Activated CD8-positive, alpha-beta memory T cell treated with anti-CD3 and anti-CD28 coated beads, Interleukin-2, amount 50 U/mL, for 48 hours (primary cell): ENCODE data around the gene AGAP3.

ENCODE experiments used
- DNase-seq: peaks from one replicate; pipeline ENCODE4 v3.0.0-alpha.2; 2020

The AGAP3 gene

DNA sequence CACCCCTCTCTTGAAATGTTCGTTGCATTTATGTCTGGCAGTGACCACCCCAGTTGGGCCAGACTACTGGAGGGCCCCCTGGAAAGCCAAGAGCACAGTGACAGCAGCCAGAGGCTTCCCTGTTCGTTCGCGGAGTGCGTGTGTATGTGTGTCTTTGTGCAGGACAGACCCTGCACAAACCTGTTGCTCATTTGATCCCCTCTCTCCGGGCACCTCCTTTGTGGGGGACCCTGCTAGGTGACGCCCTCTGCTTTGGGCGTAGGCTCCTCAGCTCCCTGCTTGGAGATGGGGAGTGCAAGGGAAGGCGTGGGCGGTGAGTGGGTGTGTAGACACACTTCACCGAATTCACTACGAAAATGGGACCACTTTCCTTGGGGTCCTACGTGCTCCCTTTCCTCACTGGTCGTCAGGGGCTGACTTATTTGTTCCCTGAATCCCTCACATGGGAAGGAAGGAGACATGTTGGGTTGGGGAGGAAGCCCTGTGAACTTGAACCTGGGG, 38.7 kb downstream of the AGAP3 start:
- no peak for DNase-seq

DNA sequence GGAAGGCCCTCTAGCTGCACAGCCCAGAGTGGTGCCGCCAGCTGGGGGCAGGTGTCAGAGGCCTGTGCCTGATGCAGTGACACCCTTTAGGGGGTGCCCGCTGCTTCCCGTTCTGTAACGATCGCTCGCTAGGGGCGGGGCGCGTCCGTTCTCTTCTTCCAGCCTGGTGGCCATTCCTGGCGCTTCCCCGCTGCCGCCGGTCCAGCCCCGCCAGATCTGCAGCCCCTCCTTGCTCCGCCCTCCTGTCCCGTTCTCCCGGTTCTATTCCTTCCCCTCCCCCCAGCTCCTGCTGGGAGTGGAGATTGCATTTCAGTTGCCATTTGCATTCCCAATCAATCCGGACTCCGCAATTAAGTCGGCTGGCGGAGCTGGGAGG, 39.2 kb downstream of the AGAP3 start:
- DNase-seq, result no peak

DNA sequence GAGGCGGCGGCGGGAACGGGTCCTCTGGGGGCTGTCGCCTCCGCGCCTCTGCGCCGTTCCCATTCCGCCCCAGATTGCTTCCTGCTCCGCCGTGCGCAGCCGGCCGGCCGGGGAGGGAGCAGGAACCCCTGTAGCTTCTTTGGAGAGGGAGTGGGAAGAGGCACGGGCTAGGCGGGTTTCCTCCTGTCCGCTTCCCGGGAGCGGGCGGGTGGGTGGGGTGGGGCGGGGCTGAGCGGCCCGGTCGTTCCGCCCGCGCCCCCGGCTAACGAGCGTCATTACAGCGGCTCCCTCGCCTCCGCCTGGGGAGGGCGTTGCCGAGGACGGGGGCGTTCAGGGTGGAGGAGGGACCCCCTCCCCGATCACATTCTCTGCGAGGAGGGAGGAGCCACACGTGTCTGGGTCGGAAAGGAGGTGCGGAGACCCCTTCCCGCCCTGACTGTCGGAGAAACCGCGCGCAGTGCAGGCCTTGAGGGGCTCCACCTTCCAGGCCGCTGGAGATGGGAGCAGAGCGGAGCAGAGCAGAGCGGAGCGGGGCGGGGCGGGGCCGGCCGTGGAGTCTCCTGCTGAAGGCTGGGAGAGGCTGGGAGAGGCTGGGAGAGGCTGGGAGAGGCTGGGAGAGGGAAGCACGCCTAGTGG, 39.7 kb downstream of the AGAP3 start:
- DNase-seq, result no peak

DNA sequence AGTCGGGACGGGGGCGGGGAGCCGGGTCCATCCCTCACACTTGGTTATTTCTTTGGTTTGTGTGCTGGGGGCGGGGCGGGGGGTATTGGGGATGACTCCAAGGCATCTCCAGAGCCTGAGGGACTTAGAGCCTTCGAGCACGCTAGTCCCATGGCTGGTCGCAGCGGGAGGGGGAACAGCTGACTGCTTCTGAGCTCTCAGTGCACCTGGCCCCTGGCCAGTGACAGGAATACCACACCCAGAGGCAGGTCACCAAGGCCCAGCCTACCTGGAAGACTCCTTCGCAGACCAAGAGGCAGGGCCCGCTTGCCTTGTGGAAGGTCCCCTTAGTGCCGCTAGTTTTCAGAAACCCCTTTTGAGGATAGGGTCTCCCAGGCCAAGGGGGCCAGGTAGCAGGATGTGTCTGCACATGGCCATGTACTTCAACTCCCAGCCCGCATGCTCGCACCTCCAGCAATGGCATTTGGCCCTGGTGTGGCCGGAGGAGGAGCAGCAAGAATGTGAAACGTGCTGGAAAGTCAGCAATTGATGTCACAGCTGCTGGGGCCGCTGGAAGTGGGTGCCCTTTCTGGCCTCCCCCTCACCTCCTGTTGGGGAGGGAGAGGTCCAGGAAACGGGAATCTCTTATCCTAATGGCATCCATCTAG, 40.3 kb downstream of the AGAP3 start:
- no peak for DNase-seq

DNA sequence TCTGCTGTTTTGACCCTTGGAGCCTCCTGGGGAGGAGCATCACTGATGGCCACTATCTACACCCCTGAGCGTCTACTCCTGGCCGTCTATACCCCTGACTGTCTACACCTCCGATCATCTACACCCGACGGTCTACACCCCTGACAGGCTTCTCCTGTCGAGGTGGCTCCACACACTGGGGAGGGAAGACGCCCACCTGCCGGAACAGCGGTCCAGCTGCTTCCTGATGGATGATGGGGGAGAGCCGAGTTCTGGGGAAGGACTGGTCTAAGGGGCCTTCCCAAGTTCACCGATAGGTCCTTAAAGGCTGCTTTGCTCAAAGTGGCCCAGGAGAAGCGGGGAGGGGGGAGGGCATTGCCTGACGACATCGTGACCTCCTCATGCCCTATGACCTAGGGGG, 41.9 kb downstream of the AGAP3 start:
- no peak for DNase-seq

DNA sequence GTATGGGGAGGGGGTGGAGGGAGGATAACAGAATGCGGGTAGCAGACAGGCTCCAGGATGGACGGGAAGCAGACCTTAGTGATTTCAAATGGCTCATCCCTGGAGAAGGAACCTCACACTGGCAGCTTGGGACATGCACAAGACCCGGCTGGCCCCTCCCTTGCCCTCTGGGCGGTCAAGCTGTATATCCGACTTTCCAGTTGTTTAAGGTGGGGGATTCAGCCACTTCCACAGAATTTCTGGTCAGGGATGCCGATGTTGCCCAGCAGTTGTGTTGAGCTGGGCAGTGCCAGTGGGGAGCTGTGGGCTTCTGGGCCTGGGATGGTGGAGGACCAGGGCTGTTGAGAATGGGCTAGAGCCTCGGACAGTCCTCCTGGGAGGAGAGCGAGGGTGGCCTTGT, 42.4 kb downstream of the AGAP3 start:
- DNase-seq, result no peak

DNA sequence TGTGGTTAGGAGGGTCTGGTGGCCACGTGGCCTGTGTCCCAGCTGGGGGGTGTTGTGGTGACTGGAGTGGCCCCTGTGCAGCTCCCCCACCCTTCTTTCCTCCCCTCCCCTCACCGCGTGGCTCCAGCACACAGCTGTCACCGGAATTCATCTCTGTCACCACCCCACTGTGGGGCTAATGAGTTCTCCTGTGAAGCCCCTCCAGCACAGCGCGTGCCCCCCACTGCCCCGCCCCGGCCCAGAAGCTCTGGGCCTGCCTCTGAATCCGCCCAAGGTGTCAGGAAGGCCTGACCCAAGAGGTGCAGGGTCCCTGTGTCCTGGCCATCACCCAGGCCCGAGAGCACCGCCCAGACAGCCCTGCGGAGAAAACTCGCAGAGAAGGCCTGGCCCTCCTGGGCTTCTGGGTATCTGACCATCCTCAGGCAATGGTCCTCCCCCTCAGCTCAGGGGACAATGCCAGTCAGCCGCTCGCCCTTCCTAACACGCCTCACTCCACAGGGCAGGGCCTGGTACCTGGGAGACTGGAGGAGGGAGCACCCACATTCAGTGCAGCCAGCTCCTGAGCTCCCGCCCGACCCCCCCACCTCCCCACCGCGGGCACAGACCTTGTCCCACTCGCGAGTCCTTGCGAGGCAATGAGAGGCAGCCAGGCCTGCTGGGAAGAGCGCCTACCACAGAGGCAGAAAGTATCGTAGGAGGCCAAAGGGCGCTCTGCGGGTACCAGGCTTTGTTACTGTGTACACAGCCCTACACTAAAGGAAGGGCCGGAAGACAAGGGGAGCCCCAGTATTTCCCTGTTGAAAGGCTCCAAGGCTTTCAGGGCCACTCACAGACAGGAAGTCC, 43.1 kb downstream of the AGAP3 start:
- DNase-seq, result no peak

DNA sequence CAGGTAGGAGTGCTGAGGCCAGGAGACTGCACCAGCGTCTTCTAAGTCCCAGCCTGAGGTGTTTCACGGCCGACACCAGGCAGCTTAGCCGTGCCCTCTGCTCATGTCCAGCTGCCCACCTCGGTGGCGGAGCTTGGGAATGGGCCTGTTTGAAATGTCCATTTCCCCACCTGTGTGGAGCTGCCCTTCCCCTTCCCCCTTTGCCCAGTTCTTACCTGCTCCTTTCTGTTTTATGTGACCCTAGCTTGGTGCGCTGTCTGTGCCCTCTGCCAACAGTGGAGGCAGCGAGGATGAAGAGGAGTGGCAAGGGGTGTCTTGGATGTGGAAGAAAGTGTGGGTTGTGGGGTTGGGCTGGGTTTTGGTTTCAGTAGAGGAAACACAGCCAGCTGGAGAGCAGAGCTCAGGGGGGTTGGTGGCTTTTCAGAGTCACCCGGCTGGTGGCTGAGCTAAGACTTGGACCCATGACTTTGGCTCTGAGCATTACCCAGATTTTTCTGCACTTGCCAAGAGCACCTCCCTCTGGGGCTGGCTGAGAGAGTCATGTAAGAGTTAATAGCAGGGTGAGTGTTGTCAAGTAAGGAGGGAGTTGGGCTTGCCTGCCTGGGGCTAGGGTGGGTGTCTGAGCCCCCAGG, 43.8 kb downstream of the AGAP3 start:
- no peak for DNase-seq

DNA sequence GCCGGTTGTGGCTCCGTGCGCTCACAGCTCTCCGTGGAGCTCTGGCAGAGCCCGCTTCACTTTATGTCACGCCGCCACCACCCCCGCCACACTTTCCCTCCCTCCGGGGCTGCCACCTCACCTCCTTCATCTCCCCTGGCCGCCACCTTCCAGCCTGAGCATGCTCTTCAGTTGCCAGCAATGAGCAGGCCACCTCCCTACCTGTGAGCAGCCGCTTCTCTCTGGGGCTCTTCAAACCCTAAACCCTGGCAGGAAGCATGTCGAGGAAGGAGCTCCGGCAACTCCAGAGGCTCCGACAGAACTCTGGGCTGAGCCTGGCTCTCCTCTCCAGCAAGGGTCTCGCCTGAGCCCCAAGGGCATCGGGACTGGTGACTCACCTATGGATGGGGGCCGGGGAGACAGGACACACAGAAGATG, 44.5 kb downstream of the AGAP3 start:
- no peak for DNase-seq

DNA sequence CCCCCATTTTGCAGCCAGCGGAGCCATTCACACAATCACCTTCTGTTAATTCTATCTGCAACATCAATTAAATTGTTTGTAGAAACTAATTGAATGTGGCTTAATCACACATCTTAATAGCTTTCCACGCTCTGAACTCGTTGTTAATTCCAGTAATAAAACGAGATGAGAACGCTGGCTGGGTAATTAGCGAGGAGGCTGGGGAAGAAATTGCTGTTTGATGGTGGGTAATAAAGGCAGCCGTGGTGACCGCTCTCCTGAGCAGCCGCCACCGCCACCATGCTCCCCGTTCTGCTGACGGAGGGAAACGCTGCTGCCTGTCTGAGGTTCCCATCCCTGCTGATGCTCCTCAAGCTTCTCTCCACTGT, 44.9 kb downstream of the AGAP3 start:
- DNase-seq, result no peak

DNA sequence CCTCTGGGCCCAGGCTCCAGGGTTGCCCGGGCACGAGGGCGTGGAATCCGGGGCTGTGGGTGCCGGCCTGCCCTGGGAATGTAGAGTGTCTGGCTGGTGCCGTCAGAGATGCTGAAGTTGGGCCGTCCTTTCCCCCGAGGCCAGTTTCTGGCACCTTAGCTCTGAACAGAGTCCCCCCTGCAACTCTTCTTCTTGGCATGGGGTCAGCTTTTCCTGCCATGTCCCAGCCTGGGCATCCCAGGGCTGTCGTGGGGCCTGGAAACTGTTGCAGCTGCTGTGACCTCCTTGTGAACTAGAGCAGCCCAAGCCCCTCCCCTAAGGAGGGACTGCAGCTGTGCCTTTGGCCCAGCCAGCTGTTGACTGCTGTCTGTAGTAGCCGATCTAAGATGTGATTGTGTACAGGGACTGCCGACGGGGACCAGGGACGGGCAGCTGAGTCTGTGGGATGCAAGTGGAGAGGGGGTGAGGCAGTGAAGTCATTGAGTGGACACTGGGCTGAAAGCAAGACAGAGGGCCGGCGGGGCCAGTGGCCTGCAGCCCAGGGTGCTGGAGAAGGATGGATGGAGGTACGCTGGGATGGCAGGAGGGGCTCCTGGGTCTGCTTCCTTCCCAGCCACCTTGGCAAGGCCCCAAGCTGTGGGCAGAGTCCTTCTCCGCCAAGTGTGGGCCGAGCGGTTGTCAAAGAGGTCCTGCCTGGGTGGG, 45.5 kb downstream of the AGAP3 start:
- no peak for DNase-seq

DNA sequence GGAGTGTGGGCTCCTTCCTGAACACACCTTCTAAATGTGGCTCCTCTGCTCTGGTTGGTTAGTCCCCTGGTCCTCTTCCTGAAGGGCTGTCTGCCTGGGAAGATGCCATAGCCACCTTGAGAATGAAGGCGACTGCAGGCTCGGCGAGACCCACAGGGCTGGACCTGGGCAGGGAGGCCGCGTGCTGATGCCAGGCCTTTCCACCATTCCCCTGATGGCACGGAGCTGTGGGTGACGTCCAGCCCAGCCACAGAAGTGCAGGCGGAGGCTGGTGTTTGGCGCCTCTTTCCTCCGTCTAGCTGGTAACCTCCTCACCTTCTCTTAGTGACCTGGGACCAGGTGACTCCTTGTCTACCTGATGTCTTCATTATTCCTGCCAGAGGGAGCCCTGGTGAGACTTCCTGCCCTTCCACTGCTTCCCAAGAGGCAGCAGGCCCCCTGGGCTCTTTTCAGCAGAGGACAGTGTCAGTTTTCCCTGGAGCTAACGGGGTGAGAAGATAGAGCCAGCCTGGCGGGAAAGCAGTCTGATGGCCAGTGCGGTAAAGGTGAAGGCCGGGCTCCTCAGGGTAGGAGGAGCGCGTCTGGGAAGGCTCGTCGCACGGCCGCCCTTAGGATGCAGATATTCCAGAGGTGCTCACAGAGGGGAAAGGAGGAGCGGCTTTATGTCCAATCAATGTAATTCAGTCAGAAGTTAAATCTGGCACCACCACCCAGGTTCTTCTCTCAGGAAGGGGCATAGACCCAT, 46.4 kb downstream of the AGAP3 start:
- no peak for DNase-seq

DNA sequence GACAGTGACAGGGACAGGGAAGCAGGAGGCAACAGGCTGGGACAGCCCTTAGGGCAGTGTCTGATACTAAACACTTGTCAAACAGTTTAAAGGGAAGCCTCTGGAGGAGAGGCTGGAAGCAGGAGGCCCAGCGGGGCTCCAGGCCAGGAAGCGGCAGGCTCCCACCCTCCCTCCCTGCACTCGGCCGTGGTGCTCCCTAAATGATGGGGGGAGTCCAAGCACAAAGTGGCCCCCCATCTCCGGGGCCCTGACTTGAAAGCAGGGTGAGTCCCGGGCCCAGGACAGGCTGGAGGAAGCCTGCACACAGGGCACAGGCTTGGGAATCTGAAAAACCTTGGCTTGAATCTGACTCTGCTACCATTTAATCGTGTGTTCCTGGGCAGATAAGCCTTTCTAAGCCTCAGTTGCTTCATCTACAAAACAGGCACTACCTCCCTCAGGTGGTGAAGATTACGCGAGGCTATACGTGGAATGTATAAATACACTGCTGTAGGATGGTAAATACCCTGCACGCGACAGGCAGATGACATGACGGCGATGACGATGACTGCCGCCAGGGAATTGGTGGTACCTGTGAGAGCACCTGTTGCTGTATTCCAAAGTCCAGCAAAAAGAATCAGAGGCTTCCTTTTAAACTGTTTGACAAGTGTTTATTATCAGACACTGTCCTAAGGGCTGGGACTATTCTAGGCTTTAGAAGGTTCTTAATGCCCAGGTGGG, 47.2 kb downstream of the AGAP3 start:
- DNase-seq, result no peak

DNA sequence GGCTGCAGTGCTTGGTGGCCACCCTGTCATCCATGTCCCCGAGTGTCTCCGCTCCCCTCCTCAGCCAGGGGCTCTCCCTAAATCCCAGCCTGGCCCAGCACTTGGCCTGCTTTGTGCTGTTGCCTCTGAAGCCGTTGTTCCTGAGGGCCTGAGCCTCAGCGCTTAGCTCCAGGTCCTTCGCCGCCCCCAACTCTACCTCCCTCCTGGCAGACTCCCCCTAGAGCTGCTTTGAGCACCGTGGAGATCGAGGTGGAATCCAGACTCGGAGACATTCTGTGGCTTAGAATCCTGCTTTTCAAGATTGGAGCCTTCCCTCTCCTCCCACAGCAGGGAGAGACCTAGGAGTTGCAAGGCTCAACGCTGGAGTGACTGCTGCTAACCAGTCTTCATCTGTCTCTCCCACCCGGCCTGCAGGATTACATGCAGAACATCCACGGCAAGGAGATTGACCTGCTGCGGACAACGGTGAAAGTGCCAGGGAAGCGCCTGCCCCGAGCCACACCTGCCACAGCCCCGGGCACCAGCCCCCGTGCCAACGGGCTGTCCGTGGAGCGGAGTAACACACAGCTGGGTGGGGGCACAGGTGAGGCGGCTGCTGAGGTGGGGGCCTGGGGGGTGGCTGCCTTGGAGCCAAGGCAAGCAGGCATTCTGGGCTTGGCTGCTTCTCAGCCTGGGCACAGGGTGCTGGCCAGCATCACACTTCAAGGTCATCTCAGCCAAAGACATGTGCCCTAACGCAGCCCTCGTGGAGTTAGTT, 47.9 kb downstream of the AGAP3 start:
- DNase-seq, result no peak

DNA sequence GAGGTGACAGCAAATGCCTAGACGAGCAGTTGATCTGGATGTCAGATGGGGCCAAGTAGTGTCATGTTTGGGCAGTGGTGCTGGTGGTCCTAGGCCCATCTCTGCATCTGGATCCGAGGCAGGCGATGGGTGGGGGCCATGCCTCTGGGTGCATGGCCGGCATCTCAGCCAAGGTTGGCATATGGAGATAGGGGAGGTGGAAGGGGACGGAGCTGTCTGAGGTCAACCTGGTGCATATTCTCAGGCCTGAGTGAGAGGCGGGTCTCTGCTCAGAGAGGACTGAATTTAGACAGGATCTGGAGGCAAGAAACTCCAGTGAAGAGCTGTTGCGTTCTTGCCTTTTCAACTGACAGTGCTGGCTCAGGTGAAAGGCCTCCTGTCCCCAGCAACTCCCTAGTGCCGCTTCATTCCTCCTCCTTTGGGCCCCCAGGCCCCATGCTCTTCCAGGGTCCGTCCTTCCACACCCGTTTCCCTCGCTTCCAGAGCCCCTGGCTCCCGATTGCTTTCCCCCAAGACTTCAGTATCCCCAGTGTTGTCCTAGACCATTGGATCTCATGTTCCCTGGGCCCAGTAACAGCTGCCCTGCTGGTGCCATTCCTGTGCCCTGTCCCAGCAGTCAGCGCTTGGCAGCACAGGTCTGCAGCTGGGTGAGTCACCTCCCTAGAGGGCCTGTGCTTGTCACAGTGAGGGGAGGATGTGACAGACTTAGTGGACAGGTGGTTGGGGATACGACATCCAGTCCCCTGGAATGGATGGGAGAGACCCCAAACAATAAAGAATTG, 48.7 kb downstream of the AGAP3 start:
- DNase-seq, result no peak

DNA sequence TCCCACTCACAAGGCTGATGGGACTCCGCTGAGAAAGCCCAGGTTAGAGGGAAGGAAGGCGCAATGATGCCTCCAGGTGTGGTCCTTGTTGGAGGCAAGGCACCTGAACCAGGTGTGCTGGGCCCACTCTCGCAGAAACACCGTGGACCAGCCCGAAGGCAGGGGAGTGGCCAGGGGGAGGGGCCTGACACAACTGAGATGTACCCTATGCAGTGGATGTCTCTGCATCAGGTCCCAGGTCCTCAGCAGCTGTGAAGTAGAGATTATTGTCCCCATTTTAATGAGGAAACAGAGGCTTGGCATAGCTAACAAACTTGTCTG, 49.2 kb downstream of the AGAP3 start:
- DNase-seq, result no peak

DNA sequence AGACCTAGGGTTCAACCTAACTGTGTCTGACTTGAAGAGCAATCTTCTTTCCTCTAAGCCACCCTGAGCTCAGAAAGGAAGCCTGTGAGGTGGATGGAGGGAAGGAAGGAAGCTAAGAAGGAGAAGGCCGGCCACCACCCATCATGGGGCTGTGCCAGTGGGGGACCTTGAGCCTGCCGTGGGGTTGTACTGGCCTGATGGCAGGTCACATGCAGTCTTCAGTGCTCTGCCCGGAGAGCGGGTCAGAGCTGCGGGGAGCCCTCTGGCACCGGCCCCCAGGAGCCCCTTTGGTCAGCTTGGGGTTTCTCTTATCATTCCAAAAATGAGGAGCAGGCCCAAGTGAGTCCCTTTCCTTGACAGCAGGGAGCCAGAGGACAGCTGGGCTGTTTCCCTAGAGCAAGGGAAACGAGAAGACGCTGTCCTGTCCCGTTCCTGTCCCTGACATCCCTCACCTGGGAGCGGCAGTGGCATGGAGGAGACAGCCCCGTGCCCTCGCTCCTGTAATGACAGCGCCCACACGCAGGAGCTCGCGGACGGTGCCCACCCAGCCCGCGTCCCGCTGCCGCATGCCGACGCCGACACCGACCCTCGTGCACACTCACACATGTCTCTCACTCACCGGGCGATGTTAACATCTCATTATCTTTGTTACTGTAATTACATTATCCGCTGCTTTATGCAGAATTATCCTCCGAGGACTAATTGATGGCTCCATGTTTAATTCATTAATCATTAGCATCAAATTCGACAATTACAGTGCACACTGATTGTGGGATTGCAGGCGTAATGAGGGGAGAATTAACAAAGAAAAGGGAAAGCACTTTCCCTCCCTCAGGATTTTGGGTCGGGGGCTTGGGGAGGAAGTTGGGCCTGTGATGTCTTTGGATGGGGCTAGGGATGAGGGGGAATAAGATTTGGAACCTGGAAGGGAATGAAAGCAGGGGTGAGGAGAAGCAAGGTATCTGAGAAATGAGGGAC, 49.9 kb downstream of the AGAP3 start:
- DNase-seq, result no peak

DNA sequence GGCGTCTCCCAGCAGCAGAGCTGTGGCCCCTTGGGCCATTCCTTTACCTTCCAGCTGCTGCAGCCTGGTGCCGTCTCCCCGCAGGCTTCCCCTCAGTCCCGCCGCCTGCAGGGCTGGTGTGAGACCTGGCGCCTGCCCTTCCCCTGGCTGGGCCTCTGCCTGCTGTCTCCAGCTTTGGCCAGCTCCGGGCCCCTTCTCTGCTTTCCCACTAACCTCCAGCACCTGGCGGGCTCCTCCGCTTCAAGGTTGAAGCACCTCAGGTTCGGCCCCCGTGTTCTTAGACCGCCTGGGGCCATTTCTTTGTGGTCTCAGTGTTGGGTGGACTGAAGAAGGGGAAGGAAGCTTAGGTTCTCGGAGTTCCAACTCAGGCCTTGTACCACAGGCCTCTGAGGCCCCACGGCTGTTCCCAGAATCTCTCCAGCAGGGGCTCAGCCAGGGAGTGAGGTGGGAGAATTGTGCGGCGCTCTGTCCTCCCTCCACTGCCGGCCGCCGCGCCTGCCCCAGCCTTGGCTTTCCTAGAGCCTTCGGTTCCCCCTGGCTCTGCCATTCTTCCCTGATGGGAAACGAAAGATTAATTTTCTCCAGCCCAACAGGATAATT, 50.9 kb downstream of the AGAP3 start:
- no peak for DNase-seq
